Endothelial cell of umbilical vein (primary cell): ENCODE results near the gene WHRN.

Experiments used
- POLR2A ChIP-seq: IDR thresholded peaks from 2 replicates; pipeline ENCODE4 v1.6.1; 2012; ENCODE audit warnings: low read depth, mild to moderate bottlenecking, control low read depth, low read length
- POLR2AphosphoS5 ChIP-seq: IDR thresholded peaks from 2 replicates; pipeline ENCODE4 v1.6.1; 2012; ENCODE audit warnings: low read depth, mild to moderate bottlenecking, control low read depth, low read length, moderate library complexity; ENCODE audit not compliant: insufficient read depth
- TF ChIP-seq, protein P1 (sequence below), 2 donors: IDR thresholded peaks; 1 replicate in 1 of 2; 2 replicates in 1 of 2; pipeline ENCODE4 v1.5.1; 2011; ENCODE audit warnings: low read length in 2 of 2, mild to moderate bottlenecking in 2 of 2, moderate library complexity in 2 of 2, control low read depth in 1 of 2, inconsistent platforms in 1 of 2, low read depth in 1 of 2; ENCODE audit not compliant: insufficient read depth in 1 of 2; ENCODE audit errors: extremely low read depth in 1 of 2

GRCh38 chr9:114378883-114379282 lies 126.4 kb downstream of the WHRN start:
- TF ChIP-seq, protein P1, sequence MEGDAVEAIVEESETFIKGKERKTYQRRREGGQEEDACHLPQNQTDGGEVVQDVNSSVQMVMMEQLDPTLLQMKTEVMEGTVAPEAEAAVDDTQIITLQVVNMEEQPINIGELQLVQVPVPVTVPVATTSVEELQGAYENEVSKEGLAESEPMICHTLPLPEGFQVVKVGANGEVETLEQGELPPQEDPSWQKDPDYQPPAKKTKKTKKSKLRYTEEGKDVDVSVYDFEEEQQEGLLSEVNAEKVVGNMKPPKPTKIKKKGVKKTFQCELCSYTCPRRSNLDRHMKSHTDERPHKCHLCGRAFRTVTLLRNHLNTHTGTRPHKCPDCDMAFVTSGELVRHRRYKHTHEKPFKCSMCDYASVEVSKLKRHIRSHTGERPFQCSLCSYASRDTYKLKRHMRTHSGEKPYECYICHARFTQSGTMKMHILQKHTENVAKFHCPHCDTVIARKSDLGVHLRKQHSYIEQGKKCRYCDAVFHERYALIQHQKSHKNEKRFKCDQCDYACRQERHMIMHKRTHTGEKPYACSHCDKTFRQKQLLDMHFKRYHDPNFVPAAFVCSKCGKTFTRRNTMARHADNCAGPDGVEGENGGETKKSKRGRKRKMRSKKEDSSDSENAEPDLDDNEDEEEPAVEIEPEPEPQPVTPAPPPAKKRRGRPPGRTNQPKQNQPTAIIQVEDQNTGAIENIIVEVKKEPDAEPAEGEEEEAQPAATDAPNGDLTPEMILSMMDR (IDR thresholded peaks at IDR 0.05; ENCODE audit: extremely low read depth in 1 of 2, insufficient read depth in 1 of 2, low read depth in 1 of 2, low read length in 2 of 2), result no peak
- TF ChIP-seq POLR2AphosphoS5 (no peak), POLR2A (no peak)
